Muscle layer of duodenum (tissue), 2 donors: ENCODE data around the gene GARNL3.

ENCODE experiments used
- H3K27ac ChIP-seq: one replicate; pipeline ENCODE4 v1.7.0; 2013; ENCODE audit warnings: mild to moderate bottlenecking, low read length
- H3K27me3 ChIP-seq: one replicate; pipeline ENCODE4 v1.7.0; 2013; ENCODE audit warnings: low read depth, mild to moderate bottlenecking, control low read depth, low read length
- H3K36me3 ChIP-seq, 2 donors: one replicate each; pipeline ENCODE4 v1.7.0; 2013; ENCODE audit warnings: low read length in 2 of 2, control low read depth in 1 of 2, mild to moderate bottlenecking in 1 of 2; ENCODE audit not compliant: insufficient read depth in 2 of 2, control insufficient read depth in 1 of 2
- H3K4me1 ChIP-seq, 2 donors: one replicate each; pipeline ENCODE4 v1.7.0; 2013; ENCODE audit warnings: low read length in 2 of 2, mild to moderate bottlenecking in 2 of 2, control low read depth in 1 of 2, moderate library complexity in 1 of 2; ENCODE audit not compliant: insufficient read depth in 2 of 2, control insufficient read depth in 1 of 2
- H3K4me3 ChIP-seq, 2 donors: one replicate each; pipeline ENCODE4 v1.7.0; 2013; ENCODE audit warnings: low read length in 2 of 2, low read depth in 1 of 2, mild to moderate bottlenecking in 1 of 2
- H3K9me3 ChIP-seq, 2 donors: one replicate each; pipeline ENCODE4 v1.7.0; 2013; ENCODE audit warnings: low read length in 2 of 2, control low read depth in 1 of 2, mild to moderate bottlenecking in 1 of 2; ENCODE audit not compliant: control insufficient read depth in 1 of 2
- donor health status: healthy.

The GARNL3 gene

DNA sequence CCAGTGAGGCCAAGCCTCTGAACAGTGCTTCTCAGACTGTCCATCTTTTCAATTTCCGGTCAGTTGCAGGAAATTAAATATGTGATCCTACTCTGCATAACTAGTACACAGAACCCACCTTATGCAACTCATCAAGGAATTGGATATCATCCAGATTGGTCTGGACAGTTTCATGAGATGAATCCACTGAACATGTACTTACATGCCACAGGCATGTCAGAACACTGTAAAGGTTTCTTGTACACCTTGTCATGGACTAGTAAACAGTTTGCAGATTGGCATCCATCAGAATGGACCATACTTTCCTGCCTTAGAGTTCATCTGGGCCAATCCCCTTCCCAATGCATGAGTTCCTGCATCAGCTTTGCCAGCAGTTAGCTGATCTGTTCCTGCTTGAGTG is 30.4 kb downstream of the GARNL3 start:
- Histone ChIP-seq H3K4me1 (peaks cover 0 to 11% of the 10 kb centered on the region in 2 donors), H3K36me3 (no peaks in the 10 kb centered on the region), H3K27me3 (no peaks in the 10 kb centered on the region), H3K9me3 (no peaks in the 10 kb centered on the region), H3K27ac (no peak overlapping the region), H3K4me3 (no peak overlapping the region)

DNA sequence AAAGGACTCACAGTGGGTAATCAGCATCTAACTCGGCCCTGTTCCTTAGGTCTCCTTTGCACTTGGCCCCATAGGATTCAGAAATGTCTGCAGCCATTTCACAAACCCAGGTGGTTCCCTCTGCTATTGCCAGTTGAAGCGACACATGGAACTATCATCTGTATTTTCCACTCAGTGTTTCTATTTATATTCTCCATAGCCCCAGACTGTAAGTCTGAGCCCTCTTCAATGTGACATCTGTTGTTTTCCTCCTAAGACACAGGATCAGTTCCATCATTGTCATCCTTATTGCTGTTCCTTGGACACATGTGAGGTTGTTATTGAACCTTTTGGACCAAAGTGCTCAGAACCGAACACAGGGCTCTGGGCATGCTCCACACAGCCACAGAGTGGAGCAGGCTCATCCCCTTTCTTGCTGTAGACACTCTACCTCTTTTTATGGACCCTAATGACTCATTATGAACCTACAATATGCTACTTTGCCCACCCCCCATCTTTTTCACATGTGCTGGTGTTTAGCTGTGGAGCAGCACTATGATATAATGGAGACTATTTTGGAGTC is 36.4 kb downstream of the GARNL3 start:
- H3K27ac ChIP-seq = no peak overlapping the region
- no peak overlapping the region for H3K4me3 ChIP-seq

DNA sequence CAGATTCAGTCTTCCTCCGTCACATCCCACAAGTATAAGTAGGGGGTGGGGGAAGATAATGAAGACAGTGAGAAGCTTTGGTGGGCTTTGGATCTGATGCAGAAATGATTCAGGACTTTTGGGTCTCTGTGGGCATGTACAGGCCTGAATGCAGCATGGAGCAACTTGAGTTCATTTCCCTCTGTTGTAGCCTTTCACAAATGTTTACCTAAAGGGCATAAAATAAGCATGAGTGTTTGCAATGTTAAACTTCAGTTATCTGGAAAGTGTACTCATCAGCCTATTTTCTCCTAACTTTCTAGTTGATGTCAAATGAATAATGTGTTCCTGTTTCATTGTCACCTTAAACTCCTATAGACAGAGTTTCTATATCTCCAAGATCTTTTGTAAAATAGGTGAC is 39.3 kb downstream of the GARNL3 start:
- no peak overlapping the region for H3K27ac ChIP-seq
- no peaks in the 10 kb centered on the region for H3K4me1 ChIP-seq
- H3K4me3 ChIP-seq = no peak overlapping the region
- H3K36me3 ChIP-seq = no peaks in the 10 kb centered on the region
- H3K9me3 ChIP-seq = no peaks in the 10 kb centered on the region
- no peaks in the 10 kb centered on the region for H3K27me3 ChIP-seq

More for the DNA sequence above, 36.4 kb downstream of the GARNL3 start:
- Histone ChIP-seq H3K27me3 (no peaks in the 10 kb centered on the region), H3K4me1 (no peaks in the 10 kb centered on the region), H3K36me3 (no peaks in the 10 kb centered on the region), H3K9me3 (no peaks in the 10 kb centered on the region)

DNA sequence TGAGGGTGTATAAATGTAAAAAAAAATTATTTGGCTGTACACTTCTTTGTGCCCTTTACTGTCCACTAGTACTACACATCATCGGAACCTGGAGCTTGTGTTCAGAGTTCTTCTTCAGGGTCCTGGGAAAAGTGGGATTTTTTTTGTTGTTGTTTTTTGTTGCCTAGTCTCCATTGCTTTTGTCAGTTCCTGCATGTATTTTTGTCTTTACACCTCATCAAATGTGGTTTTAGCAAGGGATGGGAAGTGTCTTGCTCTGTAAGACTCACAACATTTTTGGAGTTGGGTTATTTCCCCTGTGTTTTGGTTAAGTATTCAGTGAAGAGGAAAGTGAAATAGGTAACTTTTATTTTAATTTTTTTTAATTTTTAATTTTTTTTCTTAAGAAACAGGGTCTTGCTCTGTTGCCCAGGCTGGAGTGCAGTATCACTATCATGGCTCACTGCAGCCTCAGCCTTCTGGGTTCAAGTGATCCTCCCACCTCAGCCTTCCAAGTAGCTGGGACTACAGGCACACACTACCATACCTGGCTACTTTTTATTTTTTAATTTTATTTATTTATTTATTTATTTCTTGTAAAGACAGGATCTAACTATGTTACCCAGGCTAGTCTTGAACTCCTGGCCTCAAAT is 40.7 kb downstream of the GARNL3 start:
- H3K27ac ChIP-seq = no peak overlapping the region
- H3K4me3 ChIP-seq = no peak overlapping the region
- no peaks in the 10 kb centered on the region for H3K27me3 ChIP-seq
- H3K36me3 ChIP-seq = no peaks in the 10 kb centered on the region
- H3K4me1 ChIP-seq = peaks cover 4 to 5% of the 10 kb centered on the region in 2 donors
- H3K9me3 ChIP-seq = no peaks in the 10 kb centered on the region

DNA sequence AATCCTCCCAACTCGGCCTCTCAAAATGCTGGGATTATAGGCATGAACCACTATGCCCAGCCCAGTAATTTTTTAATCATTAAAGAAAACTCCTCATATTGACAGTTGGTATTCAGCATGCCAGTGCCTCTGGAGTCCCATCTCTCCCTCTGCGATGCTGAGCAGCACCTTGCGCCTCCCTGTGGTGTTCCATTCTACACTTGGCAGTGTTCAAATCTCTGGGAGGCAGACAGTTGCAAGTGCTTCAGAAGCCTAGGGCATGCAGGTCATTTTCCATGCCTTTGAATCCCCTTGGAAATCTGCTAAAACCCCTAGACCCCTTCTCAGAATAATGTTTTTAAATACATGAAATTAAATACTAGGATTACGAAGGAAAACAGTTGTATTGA is 41.3 kb downstream of the GARNL3 start:
- no peaks in the 10 kb centered on the region for H3K9me3 ChIP-seq
- H3K4me1 ChIP-seq = peaks cover 4 to 5% of the 10 kb centered on the region in 2 donors
- H3K27me3 ChIP-seq = no peaks in the 10 kb centered on the region
- H3K27ac ChIP-seq = no peak overlapping the region
- H3K36me3 ChIP-seq = no peaks in the 10 kb centered on the region
- H3K4me3 ChIP-seq = no peak overlapping the region

DNA sequence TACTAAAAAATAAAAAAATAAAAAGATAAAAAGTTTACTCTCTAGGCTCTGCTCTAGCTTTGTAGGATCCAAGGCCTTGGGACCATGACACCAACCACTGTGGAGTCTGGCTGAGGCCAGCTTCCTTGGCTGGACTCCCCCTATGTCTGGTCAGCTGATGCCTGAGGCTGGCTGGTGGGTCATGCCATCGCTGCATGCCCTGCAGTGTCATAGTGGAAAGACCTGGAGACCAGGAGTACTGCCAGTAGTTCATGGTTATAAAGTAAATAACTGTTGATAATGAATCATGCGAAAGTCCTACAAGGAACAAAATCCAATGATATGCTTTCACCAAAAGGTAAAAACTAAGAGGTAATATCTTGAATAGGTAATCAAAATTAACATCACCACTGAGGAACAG is 43.2 kb downstream of the GARNL3 start:
- no peak overlapping the region for H3K4me3 ChIP-seq
- H3K27ac ChIP-seq = no peak overlapping the region

DNA sequence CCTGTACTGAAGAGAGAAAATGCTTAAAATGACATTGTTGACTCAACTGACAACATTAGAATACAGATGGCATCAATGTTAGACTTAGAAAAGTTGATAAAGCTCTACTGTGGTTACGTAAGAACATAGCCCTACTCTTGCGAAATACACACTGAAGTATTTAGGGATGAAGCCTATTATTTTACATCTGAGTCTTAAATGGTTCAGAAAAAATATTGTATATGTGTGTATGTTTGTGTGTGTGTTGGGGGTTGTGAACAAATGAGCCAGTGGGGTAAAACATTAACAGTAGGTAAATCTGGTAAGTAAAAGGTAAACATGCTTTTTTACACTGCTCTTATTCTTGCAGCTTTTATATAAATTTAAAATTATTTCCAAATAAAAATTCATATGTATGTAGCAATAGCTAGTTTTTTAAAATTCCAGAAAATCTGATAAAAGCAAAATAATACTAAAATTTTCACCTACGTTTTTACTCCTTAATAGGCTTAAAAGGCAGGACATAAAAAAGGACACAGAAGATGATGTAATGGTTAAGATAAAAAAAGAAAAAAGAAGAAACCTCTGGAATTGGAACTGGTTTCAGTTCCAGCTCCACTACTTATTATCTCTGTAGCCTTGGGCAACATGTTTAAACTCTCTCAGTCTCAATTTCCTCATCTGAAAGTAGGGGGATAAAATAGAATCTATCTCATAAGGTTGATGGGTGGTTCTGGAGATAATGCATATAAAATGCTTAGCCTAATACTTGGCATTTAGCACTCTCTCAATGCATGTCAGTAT is 44.3 kb downstream of the GARNL3 start:
- no peaks in the 10 kb centered on the region for H3K9me3 ChIP-seq
- H3K27ac ChIP-seq = no peak overlapping the region

More for the DNA sequence above, 43.2 kb downstream of the GARNL3 start:
- H3K4me1 ChIP-seq = peaks cover 4 to 16% of the 10 kb centered on the region in 2 donors
- no peaks in the 10 kb centered on the region for H3K36me3 ChIP-seq
- H3K9me3 ChIP-seq = no peaks in the 10 kb centered on the region
- no peaks in the 10 kb centered on the region for H3K27me3 ChIP-seq

DNA sequence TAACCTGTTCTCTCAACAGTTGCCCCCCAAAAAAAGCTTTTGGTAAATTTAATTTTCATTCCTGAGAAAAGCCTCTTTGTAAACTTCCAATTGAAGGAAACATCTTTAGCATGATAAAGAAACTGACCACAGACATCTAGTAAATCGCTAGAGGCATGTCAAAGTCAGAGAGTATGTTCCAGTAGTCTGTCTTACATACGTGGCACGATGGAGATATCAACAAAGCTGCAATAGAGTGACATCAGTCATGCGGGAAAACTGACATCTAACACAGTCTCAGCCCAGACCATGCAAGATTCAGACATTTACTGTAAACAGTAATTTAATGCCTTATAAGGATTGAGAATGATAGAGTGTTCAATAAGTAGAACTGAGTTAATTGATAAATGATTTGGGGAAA is 45.1 kb downstream of the GARNL3 start:
- Histone ChIP-seq H3K27me3 (no peaks in the 10 kb centered on the region), H3K9me3 (no peaks in the 10 kb centered on the region), H3K36me3 (peaks cover 5% of the 10 kb centered on the region in 2 donors), H3K27ac (no peak overlapping the region), H3K4me1 (peaks cover 4 to 16% of the 10 kb centered on the region in 2 donors), H3K4me3 (no peak overlapping the region)

More for the DNA sequence above, 44.3 kb downstream of the GARNL3 start:
- Histone ChIP-seq H3K4me1 (peaks cover 4 to 16% of the 10 kb centered on the region in 2 donors), H3K27me3 (no peaks in the 10 kb centered on the region), H3K36me3 (peaks cover 4 to 5% of the 10 kb centered on the region in 2 donors), H3K4me3 (no peak overlapping the region)

DNA sequence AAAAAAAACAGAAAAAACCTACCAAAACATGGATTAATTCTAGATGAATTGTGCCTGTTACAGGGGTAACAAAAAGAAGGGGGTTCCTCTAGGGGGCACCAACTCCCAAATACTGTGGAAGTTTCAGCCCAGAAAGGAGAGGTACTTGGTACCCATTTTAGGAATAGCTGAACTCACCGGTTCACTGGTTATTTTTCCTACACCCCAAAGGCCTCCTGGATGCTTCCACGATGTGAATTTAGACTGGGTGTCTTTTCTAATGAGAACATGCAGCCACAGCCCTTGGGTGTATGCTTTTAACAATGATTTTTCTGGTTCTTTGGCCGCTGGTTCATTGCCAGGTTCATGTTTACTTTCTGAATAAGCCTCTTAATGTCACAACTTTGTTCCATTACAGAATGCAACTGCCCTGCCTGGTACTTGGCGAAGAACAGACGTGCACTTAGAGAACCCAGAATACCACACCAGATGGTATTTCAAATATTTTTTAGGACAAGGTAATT is 46.7 kb downstream of the GARNL3 start:
- peaks cover 4 to 16% of the 10 kb centered on the region in 2 donors for H3K4me1 ChIP-seq
- H3K9me3 ChIP-seq = no peaks in the 10 kb centered on the region
- no peaks in the 10 kb centered on the region for H3K27me3 ChIP-seq
- H3K36me3 ChIP-seq = peaks cover 5 to 9% of the 10 kb centered on the region in 2 donors
- H3K27ac ChIP-seq = peak overlapping the region; percentile 64
- no peak overlapping the region for H3K4me3 ChIP-seq

DNA sequence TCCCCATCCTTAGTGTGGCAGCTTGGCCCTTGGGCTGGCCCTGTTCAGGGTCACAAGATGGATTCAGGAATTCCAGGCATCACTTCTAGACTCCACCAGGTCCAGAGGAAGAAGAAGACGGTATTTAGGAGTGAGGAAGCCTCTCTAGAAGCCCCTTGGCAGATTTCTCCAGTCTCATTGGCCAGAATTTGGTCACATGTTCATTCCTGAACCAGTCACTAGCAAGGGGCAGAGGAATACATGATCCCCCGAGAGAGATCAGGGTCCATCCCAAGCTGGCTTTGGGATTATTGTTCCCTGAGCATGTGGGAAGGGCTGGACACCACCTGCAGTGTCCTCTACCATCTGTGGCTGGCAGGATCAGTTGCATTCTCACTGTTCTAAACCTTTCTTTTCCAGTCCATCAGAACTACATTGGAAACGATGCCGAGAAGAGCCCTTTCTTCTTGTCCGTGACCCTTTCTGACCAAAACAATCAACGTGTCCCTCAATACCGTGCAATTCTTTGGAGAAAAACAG is 48.5 kb downstream of the GARNL3 start:
- Histone ChIP-seq H3K36me3 (peaks cover 5 to 15% of the 10 kb centered on the region in 2 donors), H3K27me3 (no peaks in the 10 kb centered on the region), H3K27ac (no peak overlapping the region), H3K4me3 (no peak overlapping the region), H3K4me1 (peaks cover 4 to 16% of the 10 kb centered on the region in 2 donors), H3K9me3 (no peaks in the 10 kb centered on the region)

DNA sequence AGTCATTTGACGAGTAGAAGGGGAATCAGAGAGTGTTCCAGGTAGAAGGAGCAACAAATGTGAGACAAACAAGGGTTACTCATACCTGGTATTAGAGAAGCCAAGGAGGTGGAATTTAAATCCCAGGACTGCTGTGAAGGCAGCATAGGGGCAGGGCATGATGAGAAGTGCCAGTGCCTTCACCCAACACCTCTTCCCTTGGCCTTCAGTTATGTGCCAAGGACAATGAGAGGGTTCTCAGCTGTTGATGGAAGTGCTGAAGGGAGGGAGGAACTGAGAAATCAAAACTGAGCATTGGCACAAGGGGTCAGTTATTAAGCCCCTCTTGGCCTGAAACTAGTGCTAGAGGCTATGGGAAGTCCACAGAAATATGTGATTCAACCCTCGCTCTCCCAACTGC is 50.3 kb downstream of the GARNL3 start:
- Histone ChIP-seq H3K4me3 (no peak overlapping the region), H3K4me1 (peaks cover 0 to 14% of the 10 kb centered on the region in 2 donors), H3K36me3 (peaks cover 5 to 17% of the 10 kb centered on the region in 2 donors), H3K9me3 (no peaks in the 10 kb centered on the region), H3K27ac (no peak overlapping the region), H3K27me3 (no peaks in the 10 kb centered on the region)
